ENCODE measurements around the gene IMPDH2.

- TF ChIP-seq TAF1 (IDR thresholded peaks at IDR 0.05; ENCODE audit: borderline replicate concordance, low read depth, low read length) (no peak), POLR2A (IDR thresholded peaks at IDR 0.05; ENCODE audit: low read depth, low read length) (no peak), POLR2AphosphoS5 (IDR thresholded peaks at IDR 0.05; ENCODE audit: low read depth, low read length) (no peak)
Measured at GRCh38 chr3:48983096-48983495, 46.1 kb downstream of the IMPDH2 start.
